MCF 10A (cell line): ENCODE results near the gene POLR2I. TPM values are rescaled to one million over a fixed set of nuclear protein-coding genes. Genes with fewer than 3 reads are reported as not detected.

ENCODE experiments used
- BruUV-seq: library from RNA; stranded (reverse); fragments of 400-500 nt; replicated peaks from 2 replicates; lab custom pipeline; 2021; lab: Mats Ljungman, UMichigan
- CTCF ChIA-PET: fragments of 300-600 bp; sonication (Branson Sonifier 250); formaldehyde crosslinking; extraction: SDS; loops from one replicate; lab custom pipeline; 2021; ENCODE audit warnings: antibody characterized with exemption, inconsistent platforms; lab: Yijun Ruan, JAX
- POLR2A ChIA-PET: fragments of 300-600, 350-650 bp; sonication (Branson Sonifier 250); formaldehyde crosslinking; extraction: SDS; loops from one replicate; lab custom pipeline; 2020; ENCODE audit warnings: antibody characterized with exemption, inconsistent platforms; lab: Yijun Ruan, JAX
- DNase-seq: peaks from one replicate; pipeline ENCODE4 v3.0.0-alpha.2; 2018; ENCODE audit not compliant: unreplicated experiment
- H3K27ac Mint-ChIP-seq: one replicate; pipeline ENCODE4 v1.8.0; 2022; ENCODE audit warnings: mild to moderate bottlenecking, low read depth, mixed read lengths; ENCODE audit not compliant: unreplicated experiment
- H3K27me3 Mint-ChIP-seq: one replicate; pipeline ENCODE4 v1.8.0; 2022; ENCODE audit warnings: mixed read lengths; ENCODE audit not compliant: insufficient read depth, unreplicated experiment
- H3K36me3 Mint-ChIP-seq: one replicate; pipeline ENCODE4 v1.8.0; 2022; ENCODE audit warnings: mild to moderate bottlenecking, moderate library complexity, mixed read lengths; ENCODE audit not compliant: insufficient read depth, unreplicated experiment
- H3K4me1 Mint-ChIP-seq: one replicate; pipeline ENCODE4 v1.8.0; 2022; ENCODE audit warnings: mixed read lengths; ENCODE audit not compliant: insufficient read depth, unreplicated experiment
- H3K4me3 Mint-ChIP-seq: one replicate; pipeline ENCODE4 v1.8.0; 2022; ENCODE audit warnings: mild to moderate bottlenecking, moderate library complexity, mixed read lengths; ENCODE audit not compliant: unreplicated experiment
- H3K9me3 Mint-ChIP-seq: one replicate; pipeline ENCODE4 v1.8.0; 2022; ENCODE audit warnings: mixed read lengths; ENCODE audit not compliant: unreplicated experiment
- CTCF ChIP-seq: fragments of 200-600 bp; IDR thresholded peaks from one replicate; pipeline ENCODE4 v1.8.0; 2022; ENCODE audit warnings: antibody characterized with exemption, mild to moderate bottlenecking; ENCODE audit not compliant: unreplicated experiment
- intact Hi-C: fragments of 100-400 bp; cut with micrococcal nuclease; formaldehyde crosslinking; loops from 2 replicates; pipeline ENCODE4 v1.14.1; 2022
- total RNA-seq: library from RNA; stranded (reverse); gene quantifications from 2 replicates; pipeline ENCODE4 v1.2.3, GENCODE V29; 2022

Gene POLR2I
- total RNA-seq, 1 experiment from 2014 or later: 112 TPM

- H3K27ac Mint-ChIP-seq: no peak overlapping the region
- no TSS peak for BruUV-seq
- no peaks in the 10 kb centered on the region for H3K4me1 Mint-ChIP-seq
- ChIA-PET POLR2A (interaction anchor here (1.0 kb wide), 1 partner anchor 11 kb away, joined by 3 read pairs; no protein-coding TSS in a partner anchor), CTCF (interaction anchor here (0.5 to 0.7 kb wide), 5 partner anchors 44 to 459 kb away, joined by 3 to 4 read pairs (median 3); partner anchors contain the start of gene THAP8)
- no peak for TF ChIP-seq CTCF
- no peaks in the 10 kb centered on the region for H3K9me3 Mint-ChIP-seq
- H3K36me3 Mint-ChIP-seq: peaks cover 12% of the 10 kb centered on the region
- intact Hi-C loops: no loop called here
- DNase-seq: no peak
- no peak overlapping the region for H3K4me3 Mint-ChIP-seq
- no peaks in the 10 kb centered on the region for H3K27me3 Mint-ChIP-seq
Measured at GRCh38 chr19:36103040-36103626, 11.5 kb downstream of the POLR2I start.

- Mint-ChIP-seq H3K4me3 (no peak overlapping the region), H3K9me3 (no peaks in the 10 kb centered on the region), H3K27ac (no peak overlapping the region), H3K27me3 (no peaks in the 10 kb centered on the region), H3K4me1 (no peaks in the 10 kb centered on the region), H3K36me3 (peaks cover 16% of the 10 kb centered on the region)
- DNase-seq: no peak
- POLR2A ChIA-PET: no interaction called here
- CTCF ChIA-PET: no interaction called here
- no TSS peak for BruUV-seq
- intact Hi-C loops: no loop called here
- TF ChIP-seq CTCF: no peak
Measured at GRCh38 chr19:36101550-36102327, 12.9 kb downstream of the POLR2I start.

DNA sequence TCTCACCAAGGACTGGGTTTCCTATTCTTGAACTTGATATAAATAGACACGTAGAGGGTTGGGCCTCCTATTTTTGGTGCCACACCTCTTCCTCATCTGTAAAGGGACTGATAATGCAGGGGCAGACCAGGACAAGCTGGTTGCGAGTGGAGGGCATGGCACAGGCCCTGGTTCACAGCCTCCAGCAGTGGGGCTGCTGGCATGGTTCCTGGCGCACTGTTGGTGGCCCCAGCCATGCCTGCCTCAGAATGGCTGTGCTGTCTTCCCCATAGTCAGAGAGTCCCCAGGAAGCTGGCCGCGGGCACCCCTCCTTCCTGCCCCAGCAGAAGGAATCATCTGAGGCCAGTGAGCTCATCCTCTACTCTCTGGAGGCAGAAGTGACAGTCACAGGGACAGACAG lies 14.2 kb downstream of the POLR2I start:
- Mint-ChIP-seq H3K27me3 (no peaks in the 10 kb centered on the region), H3K4me1 (no peaks in the 10 kb centered on the region), H3K36me3 (peaks cover 18% of the 10 kb centered on the region), H3K9me3 (no peaks in the 10 kb centered on the region), H3K27ac (no peak overlapping the region), H3K4me3 (no peak overlapping the region)
- TF ChIP-seq CTCF: no peak
- intact Hi-C loops: no loop called here
- POLR2A ChIA-PET: no interaction called here
- no peak for DNase-seq
- CTCF ChIA-PET: interaction anchor here (0.5 to 0.6 kb wide), 2 partner anchors 33 to 151 kb away, joined by 3 read pairs; no protein-coding TSS in a partner anchor
- BruUV-seq: no TSS peak

DNA sequence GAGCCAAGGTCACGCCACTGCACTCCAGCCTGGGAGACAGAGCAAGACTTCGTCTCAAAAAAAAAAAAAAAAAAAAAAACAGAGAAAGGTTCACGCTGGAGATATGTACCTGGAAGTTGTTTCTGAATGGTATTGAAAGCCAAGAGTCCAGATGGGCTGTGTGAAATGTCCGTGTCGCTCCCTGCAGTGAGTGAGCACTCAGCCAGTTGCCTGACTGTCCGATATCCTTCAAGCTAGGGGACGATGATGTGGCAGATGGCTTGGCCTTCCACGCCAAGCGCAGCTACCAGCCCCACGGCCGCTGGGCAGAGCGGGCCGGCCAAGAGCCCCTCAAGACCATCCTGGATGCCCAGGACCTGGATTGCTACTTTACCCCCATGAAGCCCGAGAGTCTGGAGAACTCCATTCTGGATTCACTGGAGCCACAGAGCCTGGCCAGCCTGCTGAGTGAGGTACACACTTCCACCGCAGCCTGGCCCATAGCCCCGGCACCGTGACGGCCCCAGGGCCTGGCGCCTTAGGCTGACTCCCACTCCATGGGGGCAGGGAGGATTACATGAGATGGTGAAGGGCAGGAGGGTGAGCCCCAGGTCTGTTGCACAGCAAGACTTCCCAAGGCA lies 15.4 kb downstream of the POLR2I start:
- BruUV-seq: no TSS peak
- peaks cover 24% of the 10 kb centered on the region for H3K36me3 Mint-ChIP-seq
- CTCF ChIA-PET: interaction anchor here (0.6 kb wide), 1 partner anchor 363 kb away, joined by 3 read pairs; no protein-coding TSS in a partner anchor

More for the DNA sequence above, 15.4 kb downstream of the POLR2I start:
- Mint-ChIP-seq H3K27me3 (no peaks in the 10 kb centered on the region), H3K4me3 (no peak overlapping the region), H3K27ac (no peak overlapping the region), H3K4me1 (no peaks in the 10 kb centered on the region), H3K9me3 (no peaks in the 10 kb centered on the region)
- no peak for TF ChIP-seq CTCF
- POLR2A ChIA-PET: no interaction called here
- intact Hi-C loops: no loop called here
- DNase-seq: no peak
